CD14-positive monocyte (primary cell): Measurements from ENCODE around the gene TMA7. TPM values are rescaled to one million over a fixed set of nuclear protein-coding genes. Genes with fewer than 3 reads are reported as not detected.

Source experiments
- DNase-seq, 3 donors: peaks; one replicate each; pipeline ENCODE4 v3.0.0-alpha.2; 2011 to 2022
- H2AFZ ChIP-seq: 2 replicates; pipeline ENCODE4 v1.6.0; 2012; ENCODE audit warnings: mild to moderate bottlenecking, low read depth, low read length, inconsistent platforms; ENCODE audit not compliant: insufficient read depth, poor library complexity, severe bottlenecking
- H3K27ac ChIP-seq, 2 donors: 1 replicate in 1 of 2; 2 replicates in 1 of 2; pipeline ENCODE4 v1.5.1; 2012 to 2013; ENCODE audit warnings: low read length in 2 of 2, control low read depth in 1 of 2, inconsistent platforms in 1 of 2, low read depth in 1 of 2, mild to moderate bottlenecking in 1 of 2
- H3K27me3 ChIP-seq, 2 donors: one replicate each; pipeline versions ENCODE4 v1.6.0 to v1.6.1; 2011 to 2013; ENCODE audit warnings: low read length in 2 of 2; ENCODE audit not compliant: control insufficient read depth in 2 of 2, insufficient read depth in 2 of 2
- H3K36me3 ChIP-seq, 2 donors: replicated peaks in 1 of 2; 1 replicate in 1 of 2; 2 replicates in 1 of 2; pipeline versions ENCODE4 v1.5.1 to v1.6.1; 2012 to 2013; ENCODE audit warnings: low read length in 2 of 2, control low read depth in 1 of 2, inconsistent platforms in 1 of 2, mild to moderate bottlenecking in 1 of 2; ENCODE audit not compliant: insufficient read depth in 2 of 2, control insufficient read depth in 1 of 2
- H3K4me1 ChIP-seq, 2 donors: 1 replicate in 1 of 2; 2 replicates in 1 of 2; pipeline versions ENCODE4 v1.5.1 to v1.6.1; 2012 to 2013; ENCODE audit warnings: low read length in 2 of 2, control low read depth in 1 of 2, inconsistent platforms in 1 of 2, mild to moderate bottlenecking in 1 of 2, moderate library complexity in 1 of 2; ENCODE audit not compliant: insufficient read depth in 2 of 2, control insufficient read depth in 1 of 2
- H3K4me2 ChIP-seq: replicated peaks from 2 replicates; pipeline ENCODE3; 2012; ENCODE audit warnings: low read length, moderate library complexity, mild to moderate bottlenecking; ENCODE audit not compliant: poor library complexity, severe bottlenecking; ENCODE audit errors: extremely low read depth
- H3K4me3 ChIP-seq, 3 experiments: fragments of 200-600 bp in 1 of 3; sonication (generic) in 1 of 3; replicated peaks in 1 of 3; 1 replicate in 2 of 3; 2 replicates in 1 of 3; pipeline ENCODE4 v1.5.1; 2011 to 2013; ENCODE audit warnings: low read length in 3 of 3, mild to moderate bottlenecking in 3 of 3, control low read depth in 2 of 3, low read depth in 2 of 3, inconsistent platforms in 1 of 3, moderate library complexity in 1 of 3
- H3K79me2 ChIP-seq: 2 replicates; pipeline ENCODE4 v1.6.0; 2012; ENCODE audit warnings: mild to moderate bottlenecking, control low read depth, inconsistent platforms, low read length, moderate library complexity; ENCODE audit not compliant: insufficient read depth
- H3K9ac ChIP-seq: 2 replicates; pipeline ENCODE4 v1.6.0; 2017; ENCODE audit warnings: low read length, mild to moderate bottlenecking; ENCODE audit not compliant: insufficient read depth, poor library complexity, severe bottlenecking
- H3K9me3 ChIP-seq, 2 donors: replicated peaks in 1 of 2; 1 replicate in 1 of 2; 2 replicates in 1 of 2; pipeline versions ENCODE4 v1.5.1 to v1.6.1; 2012 to 2013; ENCODE audit warnings: low read length in 2 of 2, control low read depth in 1 of 2; ENCODE audit not compliant: control insufficient read depth in 1 of 2, insufficient read depth in 1 of 2
- H4K20me1 ChIP-seq: 2 replicates; pipeline ENCODE4 v1.6.0; 2012; ENCODE audit warnings: mild to moderate bottlenecking, low read length, control low read depth, moderate library complexity; ENCODE audit not compliant: insufficient read depth
- H3K27ac Mint-ChIP-seq, 7 donors: one replicate each; pipeline ENCODE4 v1.8.0; 2020; ENCODE audit warnings: mild to moderate bottlenecking in 7 of 7, mixed read lengths in 7 of 7, moderate library complexity in 6 of 7, inconsistent platforms in 2 of 7
- H3K27me3 Mint-ChIP-seq, 3 donors: one replicate each; pipeline ENCODE4 v1.8.0; 2021 to 2022; ENCODE audit warnings: low read depth in 3 of 3, mild to moderate bottlenecking in 3 of 3, mixed read lengths in 3 of 3, moderate library complexity in 3 of 3, inconsistent platforms in 1 of 3
- H3K36me3 Mint-ChIP-seq, 2 donors: one replicate each; pipeline ENCODE4 v1.8.0; 2020; ENCODE audit warnings: mixed read lengths in 2 of 2, inconsistent platforms in 1 of 2, mild to moderate bottlenecking in 1 of 2
- H3K4me1 Mint-ChIP-seq: one replicate; pipeline ENCODE4 v1.8.0; 2020; ENCODE audit warnings: mild to moderate bottlenecking, mixed read lengths
- H3K4me3 Mint-ChIP-seq, 2 donors: one replicate each; pipeline ENCODE4 v1.8.0; 2020; ENCODE audit warnings: mild to moderate bottlenecking in 2 of 2, mixed read lengths in 2 of 2, moderate library complexity in 1 of 2
- H3K9me3 Mint-ChIP-seq, 7 donors: one replicate each; pipeline ENCODE4 v1.8.0; 2020 to 2022; ENCODE audit warnings: mixed read lengths in 7 of 7, mild to moderate bottlenecking in 6 of 7, moderate library complexity in 6 of 7, inconsistent platforms in 2 of 7
- CTCF ChIP-seq: fragments of 200-600 bp; IDR thresholded peaks from one replicate; pipeline ENCODE4 v1.8.0; 2022; ENCODE audit warnings: antibody characterized with exemption, mild to moderate bottlenecking
- WGBS: methylation state at CpG from one replicate; pipeline ENCODE4 v1.1.5; 2013; ENCODE audit warnings: missing lambda C conversion rate; ENCODE audit not compliant: insufficient coverage; 5-methylcytosine and 5-hydroxymethylcytosine counted together
- intact Hi-C, 2 donors: fragments of 100-400 bp; cut with micrococcal nuclease; formaldehyde crosslinking; loops; one replicate each; pipeline versions ENCODE4 v1.15.0 to v1.15.1; 2023
- polyA plus RNA-seq, 3 donors: library from polyadenylated mRNA; depleted of rRNA in 1 of 3; unstranded in 2 of 3; stranded (reverse) in 1 of 3; fragments of 300-500 nt in 2 of 3; fragments of >200 nt in 1 of 3; fragmentation: Illumina TruSeq in 2 of 3; gene quantifications; 1 replicate in 2 of 3; 2 replicates in 1 of 3; pipeline ENCODE4 v1.2.3, GENCODE V29; 2012 to 2021

Gene TMA7
- polyA plus RNA-seq, 3 donors: 301 to 559 (median 478) TPM

GRCh38 chr3:48398701-48399386 lies 41.2 kb upstream of the TMA7 start:
- Mint-ChIP-seq H3K27me3 (peaks cover 0 to 7% (median 2%) of the 10 kb centered on the region in 3 donors), H3K4me1 (peaks cover 20% of the 10 kb centered on the region), H3K36me3 (no peaks in the 10 kb centered on the region), H3K27ac (no peak overlapping the region), H3K9me3 (no peaks in the 10 kb centered on the region), H3K4me3 (no peak overlapping the region)
- 96% methylated on average over 7 of the region's 11 CpGs for WGBS
- Histone ChIP-seq H3K27ac (no peak overlapping the region), H3K4me3 (no peak overlapping the region), H3K4me1 (peaks cover 11 to 14% of the 10 kb centered on the region in 2 donors), H3K9ac (no peak overlapping the region), H3K4me2 (no peak overlapping the region), H3K36me3 (no peaks in the 10 kb centered on the region), H3K79me2 (no peaks in the 10 kb centered on the region), H4K20me1 (no peaks in the 10 kb centered on the region), H3K27me3 (no peaks in the 10 kb centered on the region), H2AFZ (no peak overlapping the region), H3K9me3 (no peaks in the 10 kb centered on the region)
- intact Hi-C loops: no loop called here
- DNase-seq: no peak
- TF ChIP-seq CTCF: no peak

DNA sequence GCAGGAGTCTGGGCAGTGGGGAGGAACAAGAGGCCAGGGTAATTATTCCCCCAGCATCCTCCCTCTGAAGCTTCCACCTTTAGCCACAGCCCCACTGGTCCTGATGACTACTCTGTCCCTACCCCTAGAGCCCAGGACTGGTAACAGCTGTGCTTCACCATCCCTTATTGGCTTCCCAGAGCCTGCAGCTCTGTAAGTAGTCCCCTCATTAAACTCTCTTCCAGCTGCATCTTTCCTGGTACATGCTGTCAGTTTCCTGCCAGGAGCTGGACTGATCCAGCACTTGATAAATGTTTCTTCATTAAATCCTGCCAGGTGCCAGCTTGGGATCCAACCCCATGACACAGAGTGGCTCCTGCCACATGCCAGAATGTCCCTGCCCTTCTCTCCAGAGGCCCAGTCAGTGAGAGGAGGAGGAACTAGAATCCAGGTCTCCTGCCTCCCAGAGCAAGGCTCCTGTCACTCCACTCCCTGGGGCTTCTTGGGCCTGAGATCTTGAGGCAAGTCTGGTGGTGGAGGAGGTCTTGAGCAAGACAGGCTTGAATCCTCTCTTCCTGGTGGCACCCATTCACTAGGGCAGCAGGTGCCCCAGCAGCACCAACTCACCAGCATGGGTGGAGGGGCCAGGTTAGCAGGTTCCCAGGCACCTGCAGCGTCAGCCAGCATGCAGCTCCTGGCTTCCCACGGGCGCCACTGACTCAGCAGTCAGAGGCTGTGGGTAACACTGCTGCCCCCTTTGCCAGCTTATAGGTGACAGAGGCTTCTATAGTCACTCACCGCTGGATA lies 40.5 kb upstream of the TMA7 start:
- Histone ChIP-seq H3K27me3 (no peaks in the 10 kb centered on the region), H3K9ac (no peak overlapping the region)
- no peak overlapping the region for H3K4me3 Mint-ChIP-seq

More for the DNA sequence above, 40.5 kb upstream of the TMA7 start:
- no peaks in the 10 kb centered on the region for H3K9me3 Mint-ChIP-seq
- Histone ChIP-seq H3K4me2 (no peak overlapping the region), H3K27ac (no peak overlapping the region), H3K4me1 (peaks cover 11 to 14% of the 10 kb centered on the region in 2 donors), H3K4me3 (no peak overlapping the region), H2AFZ (peak overlapping the region; percentile 46), H4K20me1 (no peaks in the 10 kb centered on the region), H3K9me3 (no peaks in the 10 kb centered on the region), H3K79me2 (no peaks in the 10 kb centered on the region), H3K36me3 (no peaks in the 10 kb centered on the region)
- no peak overlapping the region for H3K27ac Mint-ChIP-seq
- peaks cover 20% of the 10 kb centered on the region for H3K4me1 Mint-ChIP-seq
- H3K27me3 Mint-ChIP-seq: peaks cover 0 to 7% (median 2%) of the 10 kb centered on the region in 3 donors
- TF ChIP-seq CTCF: no peak
- 27% methylated on average over 3 of the region's 4 CpGs for WGBS
- intact Hi-C loops: loop anchor here (5.0 kb wide), 2 partner anchors 38 to 288 kb away; partner anchors contain the start of gene NCKIPSD (in 2 of the 2)
- no peaks in the 10 kb centered on the region for H3K36me3 Mint-ChIP-seq
- DNase-seq: no peak
